Eye (tissue), 1 donor: Measurements from ENCODE around the gene LILRB1.
"Not testable (repeated sequence)": the region's sequence is repeated elsewhere in the genome, so short reads cannot be mapped to it uniquely, and the experiment has no call there.

ENCODE experiments used
- DNase-seq: peaks from one replicate; pipeline ENCODE4 v3.0.0-alpha.2; 2015

The LILRB1 gene

DNA sequence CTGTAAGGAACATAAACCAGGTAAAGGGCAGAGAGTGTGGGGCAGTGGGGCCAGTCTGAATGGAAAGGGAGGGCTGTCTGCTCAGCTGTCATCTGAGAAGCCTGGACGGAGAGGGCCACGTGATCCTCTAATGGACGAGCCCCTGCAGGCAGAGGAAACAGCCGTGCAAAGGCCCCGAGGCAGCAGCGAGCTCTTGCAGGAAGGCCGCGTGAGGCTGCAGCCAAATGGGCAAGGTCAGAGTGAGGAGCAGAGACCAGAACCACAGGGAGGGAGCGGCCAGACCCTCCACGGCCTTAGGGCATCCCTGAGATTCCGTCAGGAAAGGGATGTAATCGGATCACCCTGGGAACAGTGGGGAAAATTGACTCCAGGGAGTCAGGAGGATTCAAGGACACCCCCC is 36.9 kb downstream of the LILRB1 start:
- DNase-seq = no peak

DNA sequence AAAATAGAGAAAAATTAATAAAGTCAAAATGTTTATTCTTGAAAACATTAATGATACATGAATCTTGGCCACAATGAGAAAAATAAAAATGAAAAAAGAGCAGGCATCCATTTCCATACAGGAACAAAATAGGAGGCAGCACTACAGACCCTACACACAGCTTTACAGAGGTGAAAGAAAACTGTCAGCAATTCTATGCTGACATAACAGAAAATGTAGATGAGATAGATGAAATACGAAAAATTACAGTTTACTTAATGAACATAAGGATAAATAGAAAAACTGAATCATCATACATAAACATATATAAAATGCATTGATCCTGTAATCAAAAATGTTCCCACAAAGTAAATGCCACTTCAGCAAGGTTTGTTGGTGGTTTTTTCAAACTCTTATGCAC is 38.1 kb downstream of the LILRB1 start:
- no peak for DNase-seq

DNA sequence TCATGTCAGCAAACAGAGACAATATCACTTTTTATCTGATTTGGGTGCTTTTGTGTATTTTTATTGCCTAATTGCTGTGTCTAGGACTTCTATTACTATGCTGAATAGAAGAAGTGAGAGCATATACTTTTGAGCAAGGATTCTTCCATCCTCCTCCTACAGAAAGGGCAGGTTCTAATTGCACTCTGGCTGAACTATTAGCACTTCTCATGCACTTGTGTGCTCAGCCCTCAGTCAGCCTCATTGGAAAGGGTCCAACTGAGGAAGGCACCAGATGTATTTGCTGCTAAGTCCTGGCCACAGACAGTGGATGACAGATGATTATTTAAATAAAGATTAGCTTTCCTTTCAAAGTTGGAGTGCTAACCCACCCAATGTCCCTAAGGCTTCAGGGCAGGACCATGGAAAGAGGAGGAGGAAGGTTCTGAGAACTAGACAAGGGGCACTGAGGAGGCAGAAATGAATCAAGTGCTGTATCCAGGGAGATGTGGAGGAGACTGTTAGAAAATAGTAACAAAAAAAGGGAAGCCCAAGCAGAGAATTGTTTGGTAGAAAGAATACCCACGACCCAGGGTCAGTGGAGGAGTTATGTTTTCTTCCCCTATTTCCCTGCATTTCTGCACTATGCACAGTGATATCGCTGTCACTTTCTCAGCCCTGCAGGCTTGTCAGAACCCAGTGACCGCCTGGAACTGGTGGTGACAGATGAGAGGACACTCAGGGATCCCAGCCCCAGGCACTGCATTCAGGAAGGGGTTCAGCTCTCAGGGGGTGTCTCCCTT is 40.5 kb downstream of the LILRB1 start:
- no peak for DNase-seq

DNA sequence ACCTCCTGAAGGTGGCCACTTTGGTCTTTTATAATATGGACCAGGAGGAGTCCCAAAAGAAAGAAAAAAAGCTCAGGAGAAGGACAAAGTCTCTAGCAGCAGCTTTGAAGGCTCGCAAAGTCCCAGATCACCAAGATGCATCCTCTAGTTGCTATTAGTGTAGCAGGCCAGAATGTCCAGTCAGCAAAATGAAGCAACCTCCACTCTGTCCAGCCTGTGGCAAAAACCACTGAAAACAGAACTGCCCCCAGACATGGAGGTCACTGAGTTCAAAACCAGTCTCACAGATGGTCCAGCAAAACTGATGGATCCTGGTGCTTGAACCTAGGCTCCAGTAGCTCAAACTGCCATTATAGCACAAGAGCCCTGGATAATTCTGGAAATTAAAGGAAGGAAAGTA is 42.9 kb downstream of the LILRB1 start:
- DNase-seq = no peak

DNA sequence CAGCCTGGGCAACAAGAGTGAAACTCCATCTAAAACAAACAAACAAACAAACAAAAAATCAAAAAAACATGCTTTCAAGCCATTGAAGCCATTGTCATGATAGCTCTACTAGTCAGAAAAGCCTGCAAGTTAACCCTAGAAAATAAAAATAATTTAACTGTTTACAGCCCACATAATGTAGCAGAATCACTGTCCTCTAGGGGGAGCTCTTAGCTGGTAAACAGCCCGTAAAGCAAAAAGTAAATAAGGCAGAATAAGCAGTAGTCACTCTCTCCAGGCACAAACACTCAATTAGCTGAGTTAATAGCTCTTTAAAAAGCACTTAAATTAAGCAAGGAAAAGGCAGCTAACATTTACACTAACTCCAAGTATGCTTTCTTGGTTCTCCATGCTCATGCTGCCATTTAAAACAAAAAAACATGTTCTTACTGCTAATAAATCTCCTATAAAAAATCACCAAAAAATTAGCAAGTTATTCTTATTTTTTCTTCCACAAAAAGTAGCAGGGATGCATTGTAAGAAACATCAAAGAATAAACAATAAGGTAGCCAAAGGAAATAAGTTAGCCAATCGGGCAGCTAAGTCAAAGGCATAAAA is 43.8 kb downstream of the LILRB1 start:
- DNase-seq = peak; percentile 30

DNA sequence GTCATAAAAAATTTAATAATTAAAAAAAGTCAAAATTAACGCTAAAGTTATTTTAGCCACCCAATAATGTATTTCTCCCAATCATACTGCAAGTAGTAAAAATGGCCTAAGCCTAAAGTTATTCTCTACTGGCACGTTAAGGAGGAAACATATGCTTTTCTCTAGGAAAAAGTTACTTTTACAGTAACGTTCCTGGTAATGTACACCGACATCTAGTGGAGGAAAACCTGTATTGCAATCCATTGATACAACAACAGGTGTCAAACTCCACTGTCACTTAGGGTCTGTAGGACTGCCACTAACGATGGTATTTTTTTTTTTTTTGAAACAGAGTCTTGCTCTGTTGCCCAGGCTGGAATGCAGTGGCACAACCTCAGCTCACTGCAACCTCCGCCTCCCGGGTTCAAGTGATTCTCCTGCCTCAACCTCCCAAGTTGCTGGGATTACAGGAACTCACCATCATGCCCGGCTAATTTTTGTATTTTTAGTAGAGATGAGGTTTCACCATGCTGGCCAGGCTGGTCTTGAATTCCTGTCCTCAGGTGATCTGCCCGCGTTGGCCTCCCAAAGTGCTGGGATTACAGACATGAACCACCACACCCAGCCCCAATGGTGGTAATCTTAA is 46.0 kb downstream of the LILRB1 start:
- DNase-seq = peak; percentile 65

DNA sequence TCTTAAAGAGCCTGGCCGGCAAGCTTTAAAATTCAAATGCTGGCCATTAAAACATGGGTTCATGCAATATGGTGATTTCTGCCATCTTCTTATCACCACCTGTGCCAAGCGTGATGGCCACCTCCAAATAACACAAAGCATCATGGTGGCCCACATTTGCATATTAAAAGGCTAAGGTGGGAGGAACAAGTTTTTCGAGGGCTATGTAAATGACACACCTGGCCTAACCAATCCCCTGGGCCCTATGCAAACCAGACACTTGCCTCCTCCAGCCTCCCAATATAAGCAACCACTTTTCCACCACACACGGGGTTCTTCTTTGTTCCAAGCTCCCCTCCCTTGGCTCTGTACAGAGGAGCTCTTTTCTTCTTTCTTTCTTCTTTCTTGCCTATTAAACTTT is 46.9 kb downstream of the LILRB1 start:
- DNase-seq = no peak

DNA sequence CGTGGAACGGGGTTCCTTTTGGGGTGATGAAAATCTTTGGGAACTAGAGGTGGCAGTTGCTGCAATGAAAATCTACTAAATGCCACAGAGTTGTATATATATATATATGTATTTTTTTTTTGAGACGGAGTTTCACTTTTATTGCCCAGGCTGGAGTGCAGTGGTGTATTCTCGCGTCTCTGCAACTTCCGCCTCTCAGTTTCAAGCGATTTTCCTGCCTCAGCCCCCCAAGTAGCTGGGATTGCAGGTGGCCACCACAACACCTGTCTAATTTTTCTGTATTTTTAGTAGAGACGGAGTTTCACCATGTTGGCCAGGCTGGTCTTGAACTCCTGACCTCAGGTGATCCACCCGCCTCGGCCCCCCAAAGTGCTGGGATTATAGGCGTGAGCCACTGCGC is 51.3 kb downstream of the LILRB1 start:
- DNase-seq = not testable (repeated sequence)

DNA sequence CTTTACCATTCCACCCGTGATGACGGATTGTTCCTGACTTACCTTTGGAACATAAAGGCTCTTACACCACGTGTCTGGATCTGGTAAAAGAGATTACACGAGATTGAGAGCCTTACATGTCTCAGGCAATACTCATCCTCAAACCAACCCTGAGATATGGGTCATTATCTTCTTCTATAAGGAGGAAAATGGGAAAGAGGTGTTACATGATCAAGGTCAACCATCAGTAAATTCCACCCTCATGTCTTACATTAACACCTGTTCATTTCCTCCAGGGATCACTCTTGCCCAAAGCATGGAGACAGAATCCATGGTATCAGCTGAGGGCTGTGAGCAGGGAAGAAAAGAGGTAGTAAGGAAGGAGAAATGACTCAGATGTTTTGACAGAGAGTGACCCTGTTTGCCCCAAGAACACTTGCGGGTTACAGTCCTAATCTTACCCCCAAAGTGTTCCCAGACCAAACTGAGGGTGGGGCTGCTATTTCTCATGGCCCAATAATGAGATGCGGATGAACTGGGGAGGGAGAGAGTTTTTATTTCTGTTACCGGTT is 52.1 kb downstream of the LILRB1 start:
- DNase-seq = no peak

DNA sequence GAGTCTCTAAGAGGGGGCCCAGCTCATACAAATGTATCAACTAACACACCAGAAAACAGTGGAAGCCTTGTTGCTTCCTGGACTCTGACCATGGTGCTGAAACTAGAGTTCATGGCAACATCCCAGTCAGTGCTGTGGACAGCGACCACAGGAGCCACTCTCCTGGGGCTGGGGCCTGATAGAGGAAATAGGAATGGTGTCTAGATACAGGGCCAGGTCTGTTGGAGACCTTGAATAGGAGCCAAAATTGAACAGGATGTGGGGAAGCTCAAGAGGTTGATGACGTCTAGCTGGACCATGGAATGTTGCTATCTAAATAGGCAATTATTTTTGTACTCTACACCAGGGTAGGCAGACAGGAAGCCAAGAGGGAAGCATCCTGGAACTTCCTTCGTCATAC is 54.2 kb downstream of the LILRB1 start:
- peak; percentile 29 for DNase-seq
